Neutrophil (primary cell): ENCODE measurements around the gene SPOCK3.

ENCODE experiments used
- H3K27ac ChIP-seq: fragments of 200-600 bp; sonication (generic); 2 replicates; pipeline ENCODE4 v1.5.1; 2016; ENCODE audit warnings: mild to moderate bottlenecking, moderate library complexity
- H3K27me3 ChIP-seq: fragments of 200-600 bp; sonication (generic); 2 replicates; pipeline ENCODE4 v1.6.0; 2016; ENCODE audit warnings: mild to moderate bottlenecking
- H3K36me3 ChIP-seq: fragments of 200-600 bp; sonication (generic); 2 replicates; pipeline ENCODE4 v1.5.1; 2017
- H3K4me1 ChIP-seq, 2 experiments: fragments of 200-600 bp in 1 of 2; sonication (generic) in 1 of 2; 1 replicate in 1 of 2; 2 replicates in 1 of 2; pipeline versions ENCODE4 v1.5.1 to v1.6.1; 2013 to 2016; ENCODE audit warnings: low read depth in 1 of 2, low read length in 1 of 2, mild to moderate bottlenecking in 1 of 2, moderate library complexity in 1 of 2; ENCODE audit not compliant: control insufficient read depth in 1 of 2, insufficient read depth in 1 of 2
- H3K4me3 ChIP-seq, 2 experiments: fragments of 200-600 bp in 1 of 2; sonication (generic) in 1 of 2; 1 replicate in 1 of 2; 2 replicates in 1 of 2; pipeline ENCODE4 v1.5.1; 2013 to 2016; ENCODE audit warnings: low read depth in 1 of 2, low read length in 1 of 2, mild to moderate bottlenecking in 1 of 2, moderate library complexity in 1 of 2
- H3K9me3 ChIP-seq: fragments of 200-600 bp; sonication (generic); 2 replicates; pipeline ENCODE4 v1.5.1; 2016
- CTCF ChIP-seq: fragments of 200-600 bp; sonication (generic); IDR thresholded peaks from 2 replicates; pipeline ENCODE4 v1.5.1; 2016; ENCODE audit warnings: antibody characterized with exemption

Gene SPOCK3

GRCh38 chr4:167176723-167177367, 57.4 kb downstream of the SPOCK3 start:
- no peaks in the 10 kb centered on the region for H3K27me3 ChIP-seq
- H3K4me1 ChIP-seq = no peaks in the 10 kb centered on the region
- no peaks in the 10 kb centered on the region for H3K36me3 ChIP-seq
- no peak for TF ChIP-seq CTCF
- no peaks in the 10 kb centered on the region for H3K9me3 ChIP-seq
- no peak overlapping the region for H3K27ac ChIP-seq
- no peak overlapping the region for H3K4me3 ChIP-seq

- no peaks in the 10 kb centered on the region for H3K27me3 ChIP-seq
- TF ChIP-seq CTCF = no peak
- no peaks in the 10 kb centered on the region for H3K36me3 ChIP-seq
- H3K9me3 ChIP-seq = no peaks in the 10 kb centered on the region
- H3K4me1 ChIP-seq = no peaks in the 10 kb centered on the region
- no peak overlapping the region for H3K27ac ChIP-seq
- no peak overlapping the region for H3K4me3 ChIP-seq
These were observed 62.4 kb downstream of the SPOCK3 start for GRCh38 chr4:167171928-167172327.

- TF ChIP-seq CTCF = no peak
- Histone ChIP-seq H3K27me3 (no peaks in the 10 kb centered on the region), H3K36me3 (no peaks in the 10 kb centered on the region), H3K4me1 (no peaks in the 10 kb centered on the region), H3K27ac (no peak overlapping the region), H3K9me3 (no peaks in the 10 kb centered on the region), H3K4me3 (no peak overlapping the region)
These were observed 65.7 kb downstream of the SPOCK3 start for GRCh38 chr4:167168611-167169010.

GRCh38 chr4:167150587-167150986, 83.7 kb downstream of the SPOCK3 start:
- no peak overlapping the region for H3K27ac ChIP-seq
- TF ChIP-seq CTCF = no peak
- H3K9me3 ChIP-seq = no peaks in the 10 kb centered on the region
- H3K36me3 ChIP-seq = no peaks in the 10 kb centered on the region
- no peak overlapping the region for H3K4me3 ChIP-seq
- H3K4me1 ChIP-seq = no peaks in the 10 kb centered on the region
- H3K27me3 ChIP-seq = no peaks in the 10 kb centered on the region

GRCh38 chr4:167144605-167145004, 89.7 kb downstream of the SPOCK3 start:
- H3K4me1 ChIP-seq = no peaks in the 10 kb centered on the region
- H3K27me3 ChIP-seq = no peaks in the 10 kb centered on the region
- H3K4me3 ChIP-seq = no peak overlapping the region
- TF ChIP-seq CTCF = no peak
- no peaks in the 10 kb centered on the region for H3K9me3 ChIP-seq
- no peak overlapping the region for H3K27ac ChIP-seq
- no peaks in the 10 kb centered on the region for H3K36me3 ChIP-seq

- no peak overlapping the region for H3K27ac ChIP-seq
- H3K9me3 ChIP-seq = no peaks in the 10 kb centered on the region
- H3K4me3 ChIP-seq = no peak overlapping the region
- no peaks in the 10 kb centered on the region for H3K27me3 ChIP-seq
- no peaks in the 10 kb centered on the region for H3K36me3 ChIP-seq
- H3K4me1 ChIP-seq = no peaks in the 10 kb centered on the region
- no peak for TF ChIP-seq CTCF
These were observed 91.3 kb downstream of the SPOCK3 start for GRCh38 chr4:167143018-167143417.
